ENCODE results near the gene HSPBP1.

HSPBP1 gene

DNA sequence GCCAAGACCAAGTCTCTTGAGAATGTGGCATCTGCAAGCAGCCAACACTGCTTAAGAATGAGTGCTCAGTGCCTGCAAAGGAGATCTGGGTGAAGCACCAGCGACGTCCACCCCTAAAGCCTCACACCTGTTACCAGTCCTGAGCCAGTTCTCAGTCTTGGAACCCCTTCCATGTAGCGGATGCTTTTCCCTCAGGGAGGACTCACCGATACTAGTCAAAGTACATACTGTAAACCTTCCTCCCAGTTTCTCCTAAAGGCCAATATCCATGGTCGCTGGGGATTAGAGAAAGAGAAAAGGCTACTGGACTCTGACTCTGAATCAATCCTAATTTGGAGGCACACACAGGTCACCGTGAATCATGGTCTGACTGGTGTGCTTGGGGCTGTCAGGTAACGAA is 66.4 kb downstream of the HSPBP1 start:
- H3K27ac ChIP-seq (ENCODE audit: insufficient read depth, low read depth, low read length, poor library complexity, severe bottlenecking), result no peak overlapping the region
- H3K27me3 ChIP-seq (ENCODE audit: control insufficient read depth, insufficient read depth, low read length, poor library complexity, severe bottlenecking), result no peaks in the 10 kb centered on the region
- no peaks in the 10 kb centered on the region for H3K4me1 ChIP-seq (ENCODE audit: control insufficient read depth, insufficient read depth, low read length)
- no peaks in the 10 kb centered on the region for H3K36me3 ChIP-seq (ENCODE audit: control insufficient read depth, insufficient read depth, low read length)
- H3K4me3 ChIP-seq (ENCODE audit: insufficient read depth, low read depth, low read length), result no peak overlapping the region
- H3K9me3 ChIP-seq (ENCODE audit: control insufficient read depth, low read length), result peaks cover 3% of the 10 kb centered on the region
- 90 to 91% methylated on average over 7 of the region's 7 CpGs for WGBS, 2 experiments

DNA sequence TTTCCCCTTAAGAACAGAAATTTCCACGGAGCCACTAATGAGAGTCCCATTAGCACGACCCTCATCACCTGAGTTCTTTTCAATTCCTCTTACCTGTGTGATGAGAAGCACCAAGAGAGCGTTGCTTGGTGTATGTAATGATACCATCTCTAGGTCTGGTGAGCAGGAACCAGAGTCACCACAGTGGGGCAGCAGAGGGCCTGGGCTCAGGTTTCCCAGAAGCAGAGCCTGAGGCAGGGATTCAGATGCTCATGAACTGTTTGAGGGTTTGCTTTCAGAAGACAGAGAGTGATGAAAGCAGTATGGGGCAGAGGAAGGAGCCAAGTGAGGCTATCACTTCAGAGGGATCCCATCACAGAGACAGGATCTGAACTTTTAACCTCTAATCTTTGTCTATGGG is 67.5 kb downstream of the HSPBP1 start:
- 78 to 85% methylated on average over 3 of the region's 3 CpGs for WGBS, 2 experiments
- H3K36me3 ChIP-seq (ENCODE audit: control insufficient read depth, insufficient read depth, low read length), result no peaks in the 10 kb centered on the region
- no peaks in the 10 kb centered on the region for H3K4me1 ChIP-seq (ENCODE audit: control insufficient read depth, insufficient read depth, low read length)
- peaks cover 3% of the 10 kb centered on the region for H3K9me3 ChIP-seq (ENCODE audit: control insufficient read depth, low read length)
- no peak overlapping the region for H3K27ac ChIP-seq (ENCODE audit: insufficient read depth, low read depth, low read length, poor library complexity, severe bottlenecking)
- no peaks in the 10 kb centered on the region for H3K27me3 ChIP-seq (ENCODE audit: control insufficient read depth, insufficient read depth, low read length, poor library complexity, severe bottlenecking)
- no peak overlapping the region for H3K4me3 ChIP-seq (ENCODE audit: insufficient read depth, low read depth, low read length)
